OCI-LY1 (cell line): ENCODE data around the gene RCN2.
"Not testable (repeated sequence)": the region's sequence is repeated elsewhere in the genome, so short reads cannot be mapped to it uniquely, and the experiment has no call there.

ENCODE experiments used
- H2AFZ ChIP-seq: fragments of 200-600 bp; sonication (generic), shearing (Covaris generic); 2 replicates; pipeline ENCODE4 v1.6.0; 2014; ENCODE audit warnings: antibody characterized with exemption, mild to moderate bottlenecking, low read length
- H3F3A ChIP-seq: fragments of 200-600 bp; sonication (generic), shearing (Covaris generic); 2 replicates; pipeline ENCODE4 v1.6.0; 2014; ENCODE audit warnings: mild to moderate bottlenecking, antibody characterized with exemption, low read length, moderate library complexity; ENCODE audit not compliant: insufficient read depth
- H3K27ac ChIP-seq: fragments of 200-600 bp; sonication (generic); 2 replicates; pipeline ENCODE4 v1.5.1; 2014; ENCODE audit warnings: low read length, mixed run types, mild to moderate bottlenecking, low read depth; ENCODE audit not compliant: poor library complexity, severe bottlenecking
- H3K27me3 ChIP-seq: fragments of 200-600 bp; sonication (generic); 2 replicates; pipeline ENCODE4 v1.6.0; 2014; ENCODE audit warnings: antibody characterized with exemption, mild to moderate bottlenecking, low read length, moderate library complexity; ENCODE audit not compliant: insufficient read depth
- H3K36me3 ChIP-seq: fragments of 200-600 bp; sonication (generic); 2 replicates; pipeline ENCODE4 v1.6.1; 2014; ENCODE audit warnings: mild to moderate bottlenecking, antibody characterized with exemption, low read length, moderate library complexity, mixed read lengths; ENCODE audit not compliant: insufficient read depth
- H3K4me1 ChIP-seq: fragments of 200-600 bp; sonication (generic); 2 replicates; pipeline ENCODE4 v1.5.1; 2014; ENCODE audit warnings: mild to moderate bottlenecking, low read length, moderate library complexity; ENCODE audit not compliant: insufficient read depth, severe bottlenecking
- H3K4me2 ChIP-seq: fragments of 200-600 bp; sonication (generic), shearing (Covaris generic); 2 replicates; pipeline ENCODE4 v1.6.1; 2014; ENCODE audit warnings: low read length
- H3K4me3 ChIP-seq: fragments of 200-600 bp; sonication (generic); 2 replicates; pipeline ENCODE4 v1.5.1; 2014; ENCODE audit warnings: low read length, low read depth, mild to moderate bottlenecking, mixed read lengths; ENCODE audit not compliant: poor library complexity, severe bottlenecking
- H3K79me2 ChIP-seq: fragments of 200-600 bp; shearing (Covaris generic); 2 replicates; pipeline ENCODE4 v1.6.1; 2016; ENCODE audit warnings: mixed run types, low read length, mixed read lengths; ENCODE audit not compliant: insufficient read depth
- H3K9ac ChIP-seq: fragments of 200-600 bp; sonication (generic), shearing (Covaris generic); 2 replicates; pipeline ENCODE4 v1.6.1; 2014; ENCODE audit warnings: mild to moderate bottlenecking, low read length, mixed read lengths
- H3K9me2 ChIP-seq: fragments of 200-600 bp; sonication (generic), shearing (Covaris generic); 2 replicates; pipeline ENCODE4 v1.6.1; 2014; ENCODE audit warnings: low read depth, mild to moderate bottlenecking, low read length, mixed read lengths
- H3K9me3 ChIP-seq: fragments of 200-600 bp; shearing (Covaris generic); 2 replicates; pipeline ENCODE4 v1.6.1; 2014; ENCODE audit warnings: low read length, mixed read lengths
- H4K20me1 ChIP-seq: fragments of 200-600 bp; sonication (generic), shearing (Covaris generic); 2 replicates; pipeline ENCODE4 v1.6.0; 2016; ENCODE audit warnings: mild to moderate bottlenecking, low read length; ENCODE audit not compliant: insufficient read depth
- EZH2 ChIP-seq: fragments of 200-600 bp; sonication (generic), shearing (Covaris generic); IDR thresholded peaks from 2 replicates; pipeline ENCODE4 v1.8.0; 2017; ENCODE audit warnings: borderline replicate concordance, mixed run types, mild to moderate bottlenecking, antibody characterized with exemption, low read length, moderate library complexity, mixed read lengths
- TF ChIP-seq, protein P1 (sequence below): fragments of 200-600 bp; sonication (generic), shearing (Covaris generic); IDR thresholded peaks from 2 replicates; pipeline ENCODE4 v1.5.1; 2017; ENCODE audit warnings: mild to moderate bottlenecking, antibody characterized with exemption, low read length, moderate library complexity, mixed read lengths

The RCN2 gene

DNA sequence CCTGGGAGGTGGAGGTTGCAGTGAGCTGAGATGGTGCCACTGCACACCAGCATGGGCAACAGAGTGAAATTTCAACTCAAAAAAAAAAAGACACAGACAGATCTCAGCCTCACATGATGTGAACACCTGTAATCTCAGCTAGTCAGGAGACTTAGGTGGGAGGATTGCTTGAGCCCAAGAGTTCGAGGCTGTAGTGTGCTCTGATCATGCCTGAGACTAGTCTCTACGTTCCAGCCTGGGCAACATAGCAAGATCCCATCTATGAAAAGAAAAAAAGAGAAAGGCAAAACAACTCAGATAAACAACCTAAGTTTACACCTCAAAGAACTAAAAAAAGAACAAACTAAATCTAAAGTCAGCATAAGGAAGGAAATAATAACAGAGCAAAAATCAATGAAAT is 37.4 kb upstream of the RCN2 start:
- Histone ChIP-seq H3K27ac (no peak overlapping the region), H3K27me3 (no peaks in the 10 kb centered on the region), H3K4me2 (no peak overlapping the region), H3K36me3 (no peaks in the 10 kb centered on the region), H3K4me3 (no peak overlapping the region), H3F3A (no peaks in the 10 kb centered on the region), H3K4me1 (no peaks in the 10 kb centered on the region), H3K79me2 (no peaks in the 10 kb centered on the region), H4K20me1 (no peaks in the 10 kb centered on the region), H3K9me3 (peaks cover 4% of the 10 kb centered on the region; the same call in 1 of the 2 replicates), H3K9ac (no peak overlapping the region), H2AFZ (no peak overlapping the region), H3K9me2 (no peaks in the 10 kb centered on the region)
- TF ChIP-seq, protein P1, sequence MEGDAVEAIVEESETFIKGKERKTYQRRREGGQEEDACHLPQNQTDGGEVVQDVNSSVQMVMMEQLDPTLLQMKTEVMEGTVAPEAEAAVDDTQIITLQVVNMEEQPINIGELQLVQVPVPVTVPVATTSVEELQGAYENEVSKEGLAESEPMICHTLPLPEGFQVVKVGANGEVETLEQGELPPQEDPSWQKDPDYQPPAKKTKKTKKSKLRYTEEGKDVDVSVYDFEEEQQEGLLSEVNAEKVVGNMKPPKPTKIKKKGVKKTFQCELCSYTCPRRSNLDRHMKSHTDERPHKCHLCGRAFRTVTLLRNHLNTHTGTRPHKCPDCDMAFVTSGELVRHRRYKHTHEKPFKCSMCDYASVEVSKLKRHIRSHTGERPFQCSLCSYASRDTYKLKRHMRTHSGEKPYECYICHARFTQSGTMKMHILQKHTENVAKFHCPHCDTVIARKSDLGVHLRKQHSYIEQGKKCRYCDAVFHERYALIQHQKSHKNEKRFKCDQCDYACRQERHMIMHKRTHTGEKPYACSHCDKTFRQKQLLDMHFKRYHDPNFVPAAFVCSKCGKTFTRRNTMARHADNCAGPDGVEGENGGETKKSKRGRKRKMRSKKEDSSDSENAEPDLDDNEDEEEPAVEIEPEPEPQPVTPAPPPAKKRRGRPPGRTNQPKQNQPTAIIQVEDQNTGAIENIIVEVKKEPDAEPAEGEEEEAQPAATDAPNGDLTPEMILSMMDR: no peak
- TF ChIP-seq EZH2: no peak

DNA sequence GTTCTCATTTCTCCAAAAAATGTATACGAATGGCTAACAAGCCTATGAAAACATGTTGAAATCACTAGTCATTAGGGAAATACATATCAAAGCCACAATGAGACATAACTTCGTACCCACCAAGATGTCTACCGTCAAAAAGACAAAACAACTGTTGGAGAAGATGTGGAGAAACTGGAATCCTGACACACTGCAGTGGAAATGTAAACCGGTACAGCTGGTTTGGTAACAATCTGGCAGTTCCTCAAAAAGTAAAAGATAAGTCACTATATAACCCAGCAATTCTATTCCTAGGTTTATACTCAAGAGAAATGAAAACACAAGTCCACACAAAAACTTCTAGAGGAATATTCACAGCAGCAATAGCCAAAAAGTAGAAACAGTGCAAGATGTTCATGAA is 33.4 kb upstream of the RCN2 start:
- Histone ChIP-seq H3K9me3 (peaks cover 4% of the 10 kb centered on the region; the same call in 1 of the 2 replicates), H3K9me2 (no peaks in the 10 kb centered on the region), H3K27me3 (no peaks in the 10 kb centered on the region), H3K4me3 (no peak overlapping the region), H2AFZ (no peak overlapping the region), H3K4me2 (no peak overlapping the region), H4K20me1 (no peaks in the 10 kb centered on the region), H3K4me1 (no peaks in the 10 kb centered on the region), H3F3A (no peaks in the 10 kb centered on the region), H3K9ac (no peak overlapping the region), H3K36me3 (no peaks in the 10 kb centered on the region), H3K27ac (no peak overlapping the region), H3K79me2 (no peaks in the 10 kb centered on the region)
- TF ChIP-seq, protein P1: no peak
- TF ChIP-seq EZH2: no peak

DNA sequence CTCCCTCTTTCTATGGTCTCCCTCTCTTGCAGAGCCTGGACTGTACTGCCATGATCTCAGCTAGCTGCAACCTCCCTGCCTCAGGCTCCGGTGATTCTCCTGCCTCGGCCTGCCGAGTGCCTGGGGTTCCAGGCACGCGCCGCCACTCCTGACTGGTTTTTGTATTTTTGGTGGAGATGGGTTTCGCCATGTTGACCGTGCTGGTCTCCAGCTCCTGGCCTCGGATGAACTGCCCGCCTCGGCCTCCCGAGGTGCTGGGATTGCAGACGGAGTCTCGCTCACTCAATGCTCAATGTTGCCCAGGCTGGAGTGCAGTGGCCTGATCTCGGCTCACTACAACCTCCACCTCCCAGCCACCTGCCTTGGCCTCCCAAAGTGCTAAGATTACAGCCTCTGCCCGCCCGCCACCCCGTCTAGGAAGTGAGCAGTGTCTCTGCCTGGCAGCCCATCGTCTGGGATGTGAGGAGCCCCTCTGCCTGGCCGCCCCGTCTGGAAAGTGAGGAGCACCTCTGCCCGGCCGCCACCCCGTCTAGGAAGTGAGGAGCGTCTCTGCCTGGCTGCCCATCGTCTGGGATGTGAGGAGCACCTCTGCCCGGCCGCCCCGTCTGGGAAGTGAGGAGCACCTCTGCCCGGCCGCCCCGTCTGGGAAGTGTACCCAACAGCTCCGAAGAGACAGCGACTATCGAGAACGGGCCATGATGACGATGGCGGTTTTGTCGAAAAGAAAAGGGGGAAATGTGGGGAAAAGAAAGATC is 32.2 kb upstream of the RCN2 start:
- not testable (repeated sequence) for H3F3A ChIP-seq, H3K9me2 ChIP-seq, H3K9me3 ChIP-seq, H3K4me3 ChIP-seq, H3K36me3 ChIP-seq, H2AFZ ChIP-seq, H3K27ac ChIP-seq, H3K4me1 ChIP-seq, H3K79me2 ChIP-seq, H3K9ac ChIP-seq, H3K27me3 ChIP-seq, H3K4me2 ChIP-seq, H4K20me1 ChIP-seq

DNA sequence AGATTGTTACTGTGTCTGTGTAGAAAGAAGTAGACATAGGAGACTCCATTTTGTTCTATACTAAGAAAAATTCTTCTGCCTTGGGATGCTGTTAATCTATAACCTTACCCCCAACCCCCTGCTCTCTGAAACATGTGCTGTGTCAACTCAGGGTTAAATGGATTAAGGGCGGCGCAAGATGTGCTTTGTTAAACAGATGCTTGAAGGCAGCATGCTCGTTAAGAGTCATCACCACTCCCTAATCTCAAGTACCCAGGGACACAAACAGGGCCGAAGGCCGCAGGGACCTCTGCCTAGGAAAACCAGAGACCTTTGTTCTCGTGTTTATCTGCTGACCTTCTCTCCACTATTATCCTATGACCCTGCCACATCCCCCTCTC is 31.6 kb upstream of the RCN2 start:
- H3K4me3 ChIP-seq, H3K4me1 ChIP-seq, H3K4me2 ChIP-seq, H3K9ac ChIP-seq, H3K79me2 ChIP-seq, H3K27ac ChIP-seq, H2AFZ ChIP-seq, H3K27me3 ChIP-seq, H3K36me3 ChIP-seq, H3K9me2 ChIP-seq, H4K20me1 ChIP-seq, H3F3A ChIP-seq, H3K9me3 ChIP-seq: not testable (repeated sequence)
